K562 (cell line): ENCODE data around the gene ZNF627. TPM values are rescaled to one million over a fixed set of nuclear protein-coding genes. Genes with fewer than 3 reads are reported as not detected.

Experiments
- ATAC-seq: fragments of 200-7000 bp; cut with Tn5 transposase; 3 replicates; pipeline ENCODE4 v1.9.1; 2020; ENCODE audit warnings: moderate library complexity
- BruUV-seq: library from RNA; stranded (reverse); fragments of 400-500 nt; replicated peaks from 2 replicates; lab custom pipeline; 2021; lab: Mats Ljungman, UMichigan
- CTCF ChIA-PET: fragments of 300-600 bp; formaldehyde crosslinking; extraction: SDS; loops from one replicate; lab custom pipeline; 2021; ENCODE audit warnings: low intra/inter-chr PET ratio; lab: Yijun Ruan, JAX
- POLR2A ChIA-PET: fragments of 300-600, 350-650 bp; sonication (Branson Sonifier 250); formaldehyde crosslinking; extraction: SDS; loops from one replicate; lab custom pipeline; 2021; ENCODE audit warnings: antibody characterized with exemption, inconsistent platforms; lab: Yijun Ruan, JAX
- DNase-seq, 4 experiments: peaks; one replicate each; pipeline versions ENCODE4 v3.0.0 to v3.0.0-alpha.2; 2011 to 2018; ENCODE audit warnings: low spot score in 3 of 4, mixed read lengths in 3 of 4; ENCODE audit errors: extremely low read depth in 1 of 4
- FAIRE-seq: peaks from 2 replicates; lab custom pipeline; 2011; peaks lifted over from hg19 to GRCh38; lab: Jason Lieb, UNC
- H2AFZ ChIP-seq: 2 replicates; pipeline ENCODE4 v1.6.0; 2011; ENCODE audit warnings: low read depth, low read length, control low read depth, inconsistent platforms
- H3K27ac ChIP-seq: fragments of 200-600 bp; 3 replicates; pipeline ENCODE4 v1.8.0; 2011; ENCODE audit warnings: low read depth, mild to moderate bottlenecking, control low read depth, inconsistent platforms, low read length, moderate library complexity, mixed read lengths; ENCODE audit errors: extremely low read depth
- H3K27me3 ChIP-seq, 2 experiments: fragments of 300-600 bp in 1 of 2; 2 replicates in 1 of 2; 3 replicates in 1 of 2; pipeline versions ENCODE4 v1.6.0 to v1.8.0; 2011; ENCODE audit warnings: inconsistent platforms in 2 of 2, low read length in 2 of 2, mild to moderate bottlenecking in 1 of 2, mixed read lengths in 1 of 2, moderate library complexity in 1 of 2; ENCODE audit not compliant: control insufficient read depth in 2 of 2, insufficient read depth in 2 of 2
- H3K36me3 ChIP-seq: fragments of 300-600 bp; 3 replicates; pipeline ENCODE4 v1.8.0; 2011; ENCODE audit warnings: mild to moderate bottlenecking, low read length, inconsistent platforms; ENCODE audit not compliant: control insufficient read depth, insufficient read depth
- H3K4me1 ChIP-seq, 2 experiments: fragments of 200-600 bp in 1 of 2; replicated peaks in 1 of 2; 2 replicates in 1 of 2; 3 replicates in 1 of 2; pipeline versions ENCODE4 v1.5.1 to v1.8.0; 2011; ENCODE audit warnings: inconsistent platforms in 2 of 2, low read length in 2 of 2, mild to moderate bottlenecking in 1 of 2, mixed read lengths in 1 of 2, moderate library complexity in 1 of 2; ENCODE audit not compliant: control insufficient read depth in 2 of 2, insufficient read depth in 2 of 2
- H3K4me2 ChIP-seq: 2 replicates; pipeline ENCODE4 v1.6.1; 2011; ENCODE audit warnings: low read length, control low read depth, inconsistent platforms, mixed read lengths; ENCODE audit not compliant: insufficient read depth
- H3K4me3 ChIP-seq: fragments of 200-600 bp; sonication (generic), shearing (Covaris generic); 2 replicates; pipeline ENCODE4 v1.5.1; 2016; ENCODE audit warnings: control low read depth, inconsistent platforms
- H3K79me2 ChIP-seq: fragments of 200-600 bp; 3 replicates; pipeline ENCODE4 v1.8.0; 2011; ENCODE audit warnings: low read length, inconsistent platforms; ENCODE audit not compliant: control insufficient read depth, insufficient read depth
- H3K9ac ChIP-seq, 2 experiments: 2 replicates each; pipeline versions ENCODE4 v1.6.0 to v1.6.1; 2011; ENCODE audit warnings: low read depth in 2 of 2, low read length in 2 of 2, control low read depth in 1 of 2, inconsistent platforms in 1 of 2, mild to moderate bottlenecking in 1 of 2, mixed read lengths in 1 of 2; ENCODE audit not compliant: insufficient read depth in 1 of 2
- H3K9me1 ChIP-seq: one replicate; pipeline ENCODE4 v1.6.0; 2011; ENCODE audit warnings: inconsistent platforms, mild to moderate bottlenecking, low read length, moderate library complexity; ENCODE audit not compliant: control insufficient read depth, insufficient read depth
- H3K9me3 ChIP-seq: replicated peaks from 2 replicates; pipeline ENCODE4 v1.5.1; 2011; ENCODE audit warnings: low read depth, low read length, inconsistent platforms; ENCODE audit not compliant: control insufficient read depth, insufficient read depth
- H4K20me1 ChIP-seq: replicated peaks from 2 replicates; pipeline ENCODE4 v1.6.1; 2011; ENCODE audit warnings: low read length, inconsistent platforms, mixed read lengths; ENCODE audit not compliant: control insufficient read depth, insufficient read depth
- ARID3B ChIP-seq: fragments of 250-450 bp; sonication (Bioruptor Pico); IDR thresholded peaks from 2 replicates; pipeline ENCODE4 v1.4.0; 2020; ENCODE audit warnings: borderline replicate concordance
- ASH1L ChIP-seq: fragments of 450-650 bp; IDR thresholded peaks from 2 replicates; pipeline ENCODE4 v1.6.1; 2018; ENCODE audit warnings: borderline replicate concordance, mild to moderate bottlenecking, low read depth; ENCODE audit not compliant: partially characterized antibody
- KAT2B ChIP-seq: IDR thresholded peaks from one replicate; pipeline ENCODE4 v1.6.1; 2012; ENCODE audit warnings: low read depth, mild to moderate bottlenecking, control low read depth, inconsistent platforms, low read length, moderate library complexity
- NFIX ChIP-seq: fragments of 250-450 bp; sonication (Bioruptor Pico); IDR thresholded peaks from 2 replicates; pipeline ENCODE4 v1.4.0; 2020; ENCODE audit warnings: low read depth, mild to moderate bottlenecking, moderate library complexity
- NONO ChIP-seq, 2 experiments: fragments of 200-400 bp in 1 of 2; fragments of 450-650 bp in 1 of 2; formaldehyde crosslinking in 1 of 2; IDR thresholded peaks; 2 replicates each; pipeline ENCODE4 v1.6.1; 2017; ENCODE audit warnings: low read depth in 2 of 2, mild to moderate bottlenecking in 2 of 2, moderate library complexity in 2 of 2, low read length in 1 of 2
- PHF8 ChIP-seq: fragments of 200-600 bp; sonication (generic); IDR thresholded peaks from 2 replicates; pipeline ENCODE4 v1.6.1; 2012; ENCODE audit warnings: mixed run types, mild to moderate bottlenecking, inconsistent platforms, low read length, moderate library complexity, borderline replicate concordance
- SMARCE1 ChIP-seq: fragments of 450-650 bp; IDR thresholded peaks from 2 replicates; pipeline ENCODE4 v1.7.1; 2016; ENCODE audit warnings: mild to moderate bottlenecking
- STAT5A ChIP-seq: IDR thresholded peaks from 2 replicates; pipeline ENCODE4 v1.6.1; 2012; ENCODE audit warnings: low read length, inconsistent platforms, borderline replicate concordance
- TCF15 ChIP-seq: fragments of 250-450 bp; sonication (Bioruptor Pico); IDR thresholded peaks from 2 replicates; pipeline ENCODE4 v1.8.0; 2022; ENCODE audit warnings: moderate library complexity, mild to moderate bottlenecking, inconsistent platforms
- ZBTB2 ChIP-seq: fragments of 450-650 bp; IDR thresholded peaks from 2 replicates; pipeline ENCODE4 v1.6.1; 2016; ENCODE audit warnings: antibody characterized with exemption
- ZFPM2 ChIP-seq: fragments of 250-450 bp; sonication (Bioruptor Pico); IDR thresholded peaks from 2 replicates; pipeline ENCODE4 v1.5.1; 2022; ENCODE audit warnings: mild to moderate bottlenecking
- ZNF280B ChIP-seq: fragments of 250-450 bp; sonication (Bioruptor Pico); IDR thresholded peaks from 2 replicates; pipeline ENCODE4 v1.5.1; 2021; ENCODE audit warnings: mild to moderate bottlenecking
- ZNF444 ChIP-seq: fragments of 250-450 bp; sonication (Bioruptor Pico); IDR thresholded peaks from 2 replicates; pipeline ENCODE4 v1.4.0; 2020; ENCODE audit warnings: mild to moderate bottlenecking, moderate library complexity
- ZNF696 ChIP-seq: fragments of 250-450 bp; sonication (Bioruptor Pico); conservative IDR thresholded peaks from 2 replicates; pipeline ENCODE4 v1.4.0; 2020; ENCODE audit warnings: mild to moderate bottlenecking, moderate library complexity
- ZNF717 ChIP-seq: fragments of 250-450 bp; sonication (Bioruptor Pico); IDR thresholded peaks from 2 replicates; pipeline ENCODE4 v1.5.0; 2021
- ZZZ3 ChIP-seq: fragments of 450-650 bp; IDR thresholded peaks from 2 replicates; pipeline ENCODE4 v1.6.1; 2016; ENCODE audit warnings: antibody characterized with exemption, mild to moderate bottlenecking, moderate library complexity
- WGBS: fragments of 100-300 bp; shearing (Covaris generic); methylation state at CpG from one replicate; pipeline ENCODE4 v1.1.6; 2016; ENCODE audit warnings: low coverage, mixed read lengths; ENCODE audit not compliant: insufficient coverage; ENCODE audit errors: missing lambda C conversion rate; 5-methylcytosine and 5-hydroxymethylcytosine counted together
- in situ Hi-C: fragments of 300-500 bp; cut with MboI; formaldehyde crosslinking; loops from 4 replicates; pipeline ENCODE4 v1.15.0; 2018; ENCODE audit warnings: inconsistent platforms, mixed read lengths
- intact Hi-C: fragments of 100-400 bp; cut with micrococcal nuclease; formaldehyde crosslinking; loops from 2 replicates; pipeline ENCODE4 v1.14.2; 2022
- polyA plus RNA-seq, 8 experiments: library from polyadenylated mRNA; depleted of rRNA in 4 of 8; stranded (reverse) in 5 of 8; unstranded in 3 of 8; fragments of >200 nt; fragmentation: Nextera tagmentation in 2 of 8; fragmentation: Illumina TruSeq in 1 of 8; extraction: Ambion mirVana in 2 of 8; extraction: Trizol in 1 of 8; gene quantifications; 2 replicates each; pipeline versions ENCODE4 v1.2.1 to v1.2.3, GENCODE V29; 2011 to 2014; ENCODE audit warnings: inconsistent platforms in 1 of 8, missing spikeins in 1 of 8
- total RNA-seq, 7 experiments: library from RNA; depleted of rRNA in 6 of 7; stranded (reverse); fragments of >200 nt in 6 of 7; fragmentation: Illumina TruSeq in 2 of 7; extraction: Trizol in 2 of 7; gene quantifications; 2 replicates each; pipeline versions ENCODE4 v1.2.1 to v1.2.3, GENCODE V29; 2011 to 2021; ENCODE audit warnings: low replicate concordance in 1 of 7

ZNF627 gene
- total and polyA plus RNA-seq, 9 of the 15 experiments (the other 6 are each of a cell fraction or from before 2014, with no cell fraction given) = 6.4 to 19.9 (median 10.6) TPM

GRCh38 chr19:11651062-11651461, 53.8 kb downstream of the ZNF627 start:
- Histone ChIP-seq H3K27me3 (no peaks in the 10 kb centered on the region), H3K9me3 (peaks cover 17% of the 10 kb centered on the region), H3K36me3 (peaks cover 37% of the 10 kb centered on the region), H2AFZ (no peak overlapping the region), H3K4me1 (no peaks in the 10 kb centered on the region), H3K9me1 (no peaks in the 10 kb centered on the region), H4K20me1 (no peaks in the 10 kb centered on the region), H3K4me2 (no peak overlapping the region), H3K9ac (no peak overlapping the region), H3K4me3 (no peak overlapping the region), H3K79me2 (no peaks in the 10 kb centered on the region; the same call in 2 of the 3 replicates), H3K27ac (no peak overlapping the region)
- WGBS = 92% methylated on average over 4 of the region's 4 CpGs
- FAIRE-seq (no peak), DNase-seq (no peak), ATAC-seq (no peak)
- CTCF ChIA-PET = no interaction called here
- POLR2A ChIA-PET = interaction anchor here (1.2 kb wide), 1 partner anchor 277 kb away, joined by 3 read pairs; the partner anchor contains the start of gene SWSAP1
- no peak for TF ChIP-seq SMARCE1
- no peak for TF ChIP-seq PHF8
- TF ChIP-seq STAT5A = no peak
- TF ChIP-seq ZZZ3 = no peak
- TF ChIP-seq KAT2B = no peak
- TF ChIP-seq NONO (IDR thresholded peaks at IDR 0.05; ENCODE audit: low read depth in 2 of 2, low read length in 1 of 2) = no peak
- TF ChIP-seq NFIX (CRISPR knock-in tag) = no peak
- TF ChIP-seq ASH1L = no peak
- TF ChIP-seq ZFPM2 (CRISPR knock-in tag) = no peak
- no peak for TF ChIP-seq ZNF280B (CRISPR knock-in tag)
- TF ChIP-seq ZBTB2 = no peak
- TF ChIP-seq ZNF717 = no peak
- no peak for TF ChIP-seq ARID3B (CRISPR knock-in tag)
- no peak for TF ChIP-seq TCF15 (CRISPR knock-in tag)
- TF ChIP-seq ZNF696 (CRISPR knock-in tag) = no peak
- TF ChIP-seq ZNF444 (CRISPR knock-in tag) = no peak
- no TSS peak for BruUV-seq
- in situ Hi-C loops = no loop called here
- intact Hi-C loops = no loop called here
